ENCODE measurements around the gene C1orf226.
"Not testable (repeated sequence)": the region's sequence is repeated elsewhere in the genome, so short reads cannot be mapped to it uniquely, and the experiment has no call there.

C1orf226 gene

DNA sequence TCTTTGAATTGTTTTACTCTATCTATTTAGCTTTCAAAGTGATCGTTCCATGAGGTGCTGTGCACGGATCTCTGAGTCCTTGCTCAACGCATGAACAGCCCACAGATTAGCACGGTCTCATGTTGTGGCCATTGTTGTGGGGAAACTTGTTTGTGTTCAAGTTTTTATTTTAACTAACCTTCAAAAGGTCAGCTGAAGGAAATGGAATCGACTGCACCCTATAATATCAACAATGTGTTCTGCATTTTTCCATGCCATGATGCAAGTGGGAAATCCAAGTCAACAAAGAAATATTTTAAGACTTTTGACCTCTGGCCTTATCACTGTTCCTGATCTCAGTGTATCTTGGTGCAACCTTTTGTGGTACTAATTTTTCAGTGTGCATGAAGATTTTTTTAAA lies 24.3 kb downstream of the C1orf226 start:
- Mint-ChIP-seq H3K36me3 (ENCODE audit: insufficient read depth) (peaks cover under 1% of the 10 kb centered on the region), H3K27ac (ENCODE audit: low read depth) (no peak overlapping the region), H3K27me3 (peaks cover 42% of the 10 kb centered on the region), H3K4me3 (no peak overlapping the region), H3K9me3 (no peaks in the 10 kb centered on the region), H3K4me1 (no peaks in the 10 kb centered on the region)
- no peak for ATAC-seq (replicated peaks; ENCODE audit: extremely low read depth, poor library complexity, severe bottlenecking)
- no peak for DNase-seq (ENCODE audit: low spot score in 2 of 2)

- H3K27ac Mint-ChIP-seq (ENCODE audit: low read depth), result no peak overlapping the region
- no peak overlapping the region for H3K4me3 Mint-ChIP-seq
- no peaks in the 10 kb centered on the region for H3K9me3 Mint-ChIP-seq
- peaks cover 44% of the 10 kb centered on the region for H3K27me3 Mint-ChIP-seq
- no peaks in the 10 kb centered on the region for H3K36me3 Mint-ChIP-seq (ENCODE audit: insufficient read depth)
- no peak for ATAC-seq (replicated peaks; ENCODE audit: extremely low read depth, poor library complexity, severe bottlenecking)
- H3K4me1 Mint-ChIP-seq, result no peaks in the 10 kb centered on the region
- no peak for DNase-seq (ENCODE audit: low spot score in 2 of 2)
These were observed 25.3 kb downstream of the C1orf226 start for GRCh38 chr1:162406811-162407210.

GRCh38 chr1:162407539-162407938 lies 26.0 kb downstream of the C1orf226 start:
- no peak for ATAC-seq (replicated peaks; ENCODE audit: extremely low read depth, poor library complexity, severe bottlenecking)
- H3K36me3 Mint-ChIP-seq (ENCODE audit: insufficient read depth), result no peaks in the 10 kb centered on the region

DNA sequence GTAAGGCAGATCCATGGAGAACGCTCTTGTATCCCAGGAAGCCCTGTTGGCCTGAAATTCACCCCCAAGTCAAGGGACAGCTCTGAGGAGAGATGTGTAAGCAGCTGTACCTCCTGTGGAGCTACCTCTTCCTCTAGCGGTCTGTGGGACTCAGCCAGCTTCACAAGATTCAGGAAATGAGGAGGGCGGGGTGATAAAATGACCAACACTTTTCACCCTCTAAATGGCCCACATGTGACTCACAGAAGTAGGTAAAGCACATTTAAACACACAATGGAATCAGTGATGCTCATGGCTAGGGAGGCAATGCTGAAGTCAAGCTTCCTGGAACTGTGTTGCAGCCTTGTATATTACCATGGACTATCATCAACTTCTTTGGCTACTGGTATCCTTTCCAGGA lies 30.5 kb downstream of the C1orf226 start, which contains the start of gene SH2D1B:
Gene SH2D1B, minus strand, starts transcription at position 135 of the 400 bp plus-strand sequence. Its CDS starts 120 bp downstream, at position 15.
- H3K4me3 Mint-ChIP-seq, result no peak within 1 kb of the TSS
- no peak within 1 kb of the TSS for H3K27ac Mint-ChIP-seq (ENCODE audit: low read depth)
- H3K9me3 Mint-ChIP-seq, result no peaks in the 10 kb centered on the region
- no peaks in the 10 kb centered on the region for H3K36me3 Mint-ChIP-seq (ENCODE audit: insufficient read depth)
- no peak for DNase-seq (ENCODE audit: low spot score in 2 of 2)
- peaks cover 60% of the 10 kb centered on the region for H3K27me3 Mint-ChIP-seq
- H3K4me1 Mint-ChIP-seq, result no peaks in the 10 kb centered on the region
- ATAC-seq (replicated peaks; ENCODE audit: extremely low read depth, poor library complexity, severe bottlenecking), result no peak

More at GRCh38 chr1:162407539-162407938, 26.0 kb downstream of the C1orf226 start:
- H3K27ac Mint-ChIP-seq (ENCODE audit: low read depth), result no peak overlapping the region
- no peaks in the 10 kb centered on the region for H3K4me1 Mint-ChIP-seq
- H3K27me3 Mint-ChIP-seq, result peaks cover 47% of the 10 kb centered on the region
- no peak overlapping the region for H3K4me3 Mint-ChIP-seq
- H3K9me3 Mint-ChIP-seq, result no peaks in the 10 kb centered on the region
- no peak for DNase-seq (ENCODE audit: low spot score in 2 of 2)

DNA sequence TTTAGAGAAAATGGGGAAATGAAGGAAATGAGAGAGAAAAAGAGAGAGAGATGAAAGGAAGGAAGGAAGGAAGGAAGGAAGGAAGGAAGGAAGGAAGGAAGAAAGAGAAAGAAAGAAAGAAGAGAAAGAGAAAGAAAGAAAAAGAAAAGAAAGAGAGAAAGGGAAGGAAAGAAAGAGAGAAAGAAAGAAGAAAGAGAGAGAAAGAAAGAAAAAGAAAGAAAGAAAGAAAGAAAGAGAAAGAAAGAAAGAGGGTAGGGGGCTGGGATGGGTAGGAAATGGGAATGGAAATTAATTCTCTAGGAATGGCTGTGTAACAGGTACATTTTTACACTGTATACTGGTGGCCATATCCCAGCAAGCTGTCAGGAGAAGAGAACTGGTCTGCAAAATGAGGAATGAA lies 34.7 kb downstream of the C1orf226 start:
- no peak for DNase-seq (ENCODE audit: low spot score in 2 of 2)
- no peaks in the 10 kb centered on the region for H3K36me3 Mint-ChIP-seq (ENCODE audit: insufficient read depth)
- H3K9me3 Mint-ChIP-seq, result no peaks in the 10 kb centered on the region
- H3K4me1 Mint-ChIP-seq, result no peaks in the 10 kb centered on the region
- H3K27me3 Mint-ChIP-seq, result peaks cover 75% of the 10 kb centered on the region
- no peak overlapping the region for H3K4me3 Mint-ChIP-seq
- no peak for ATAC-seq (replicated peaks; ENCODE audit: extremely low read depth, poor library complexity, severe bottlenecking)
- H3K27ac Mint-ChIP-seq (ENCODE audit: low read depth), result no peak overlapping the region

DNA sequence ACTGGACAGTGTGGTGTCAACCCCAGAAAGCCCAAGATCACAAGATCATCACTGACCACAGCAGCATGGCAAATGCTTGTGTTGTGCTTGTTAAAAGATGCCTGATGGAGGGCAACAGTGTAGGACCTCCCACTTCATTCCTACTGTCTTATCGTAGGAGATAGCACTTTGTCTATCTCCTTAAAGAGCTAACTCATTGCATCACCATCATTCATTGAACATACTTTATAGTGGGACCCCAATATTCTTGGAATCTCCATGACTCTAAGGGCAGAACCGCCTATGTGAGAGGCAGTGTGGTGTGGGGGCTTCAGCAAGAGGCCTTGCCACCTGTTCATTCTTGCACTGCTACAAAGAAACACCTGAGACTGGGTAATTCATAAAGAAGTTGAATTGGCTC lies 35.4 kb downstream of the C1orf226 start:
- Mint-ChIP-seq H3K36me3 (ENCODE audit: insufficient read depth) (no peaks in the 10 kb centered on the region), H3K27ac (ENCODE audit: low read depth) (no peak overlapping the region), H3K9me3 (no peaks in the 10 kb centered on the region), H3K4me3 (no peak overlapping the region), H3K4me1 (no peaks in the 10 kb centered on the region), H3K27me3 (peaks cover 75% of the 10 kb centered on the region)
- DNase-seq (ENCODE audit: low spot score in 2 of 2) (no peak), ATAC-seq (replicated peaks; ENCODE audit: extremely low read depth, poor library complexity, severe bottlenecking) (no peak)

- no peaks in the 10 kb centered on the region for H3K4me1 Mint-ChIP-seq
- H3K27me3 Mint-ChIP-seq, result peaks cover 75% of the 10 kb centered on the region
- no peak for DNase-seq (ENCODE audit: low spot score in 2 of 2)
- H3K9me3 Mint-ChIP-seq, result no peaks in the 10 kb centered on the region
- no peak for ATAC-seq (replicated peaks; ENCODE audit: extremely low read depth, poor library complexity, severe bottlenecking)
- no peak overlapping the region for H3K27ac Mint-ChIP-seq (ENCODE audit: low read depth)
- H3K4me3 Mint-ChIP-seq, result no peak overlapping the region
- no peaks in the 10 kb centered on the region for H3K36me3 Mint-ChIP-seq (ENCODE audit: insufficient read depth)
These were observed 36.1 kb downstream of the C1orf226 start for GRCh38 chr1:162417650-162418049.

GRCh38 chr1:162418584-162418983 lies 37.1 kb downstream of the C1orf226 start:
- not testable (repeated sequence) for DNase-seq (ENCODE audit: low spot score in 2 of 2); H3K27ac Mint-ChIP-seq (ENCODE audit: low read depth); H3K4me3 Mint-ChIP-seq; H3K9me3 Mint-ChIP-seq; ATAC-seq (replicated peaks; ENCODE audit: extremely low read depth, poor library complexity, severe bottlenecking); H3K4me1 Mint-ChIP-seq; H3K36me3 Mint-ChIP-seq (ENCODE audit: insufficient read depth)
- peaks cover 78% of the 10 kb centered on the region for H3K27me3 Mint-ChIP-seq

DNA sequence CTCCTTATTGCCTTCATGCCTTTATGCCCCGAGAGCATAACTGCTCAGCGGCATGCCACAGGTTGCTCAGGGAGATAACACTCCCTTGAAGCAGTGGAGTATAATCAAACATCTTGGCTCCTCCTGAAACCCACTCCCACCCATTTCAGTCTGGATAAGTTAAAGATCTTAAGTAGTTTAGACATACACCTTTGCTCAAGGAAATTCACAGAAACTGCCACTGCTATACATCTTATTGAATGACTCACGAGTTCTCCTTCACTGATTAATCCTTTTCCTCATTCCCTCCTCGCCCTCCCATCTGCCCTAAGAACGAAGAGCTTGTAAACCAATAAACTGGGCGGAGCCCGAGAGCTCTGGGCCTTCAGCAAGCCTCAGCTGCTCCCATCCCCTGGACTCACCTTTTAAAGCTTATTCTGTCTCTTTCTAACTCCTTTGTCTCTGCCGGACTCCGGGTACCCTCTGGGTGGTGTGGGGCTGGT lies 38.0 kb downstream of the C1orf226 start:
- ATAC-seq (replicated peaks; ENCODE audit: extremely low read depth, poor library complexity, severe bottlenecking); H3K27ac Mint-ChIP-seq (ENCODE audit: low read depth); H3K9me3 Mint-ChIP-seq; H3K4me3 Mint-ChIP-seq; H3K4me1 Mint-ChIP-seq; H3K36me3 Mint-ChIP-seq (ENCODE audit: insufficient read depth); DNase-seq (ENCODE audit: low spot score in 2 of 2): not testable (repeated sequence)
- H3K27me3 Mint-ChIP-seq, result peaks cover 85% of the 10 kb centered on the region

- H3K4me1 Mint-ChIP-seq, result no peaks in the 10 kb centered on the region
- H3K27ac Mint-ChIP-seq (ENCODE audit: low read depth), result peak overlapping the region; percentile 50
- H3K4me3 Mint-ChIP-seq, result no peak overlapping the region
- H3K36me3 Mint-ChIP-seq (ENCODE audit: insufficient read depth), result no peaks in the 10 kb centered on the region
- DNase-seq (ENCODE audit: low spot score in 2 of 2), result no peak
- peaks cover 89% of the 10 kb centered on the region for H3K27me3 Mint-ChIP-seq
- no peak for ATAC-seq (replicated peaks; ENCODE audit: extremely low read depth, poor library complexity, severe bottlenecking)
- H3K9me3 Mint-ChIP-seq, result no peaks in the 10 kb centered on the region
These were observed 38.6 kb downstream of the C1orf226 start for GRCh38 chr1:162420120-162420519.

DNA sequence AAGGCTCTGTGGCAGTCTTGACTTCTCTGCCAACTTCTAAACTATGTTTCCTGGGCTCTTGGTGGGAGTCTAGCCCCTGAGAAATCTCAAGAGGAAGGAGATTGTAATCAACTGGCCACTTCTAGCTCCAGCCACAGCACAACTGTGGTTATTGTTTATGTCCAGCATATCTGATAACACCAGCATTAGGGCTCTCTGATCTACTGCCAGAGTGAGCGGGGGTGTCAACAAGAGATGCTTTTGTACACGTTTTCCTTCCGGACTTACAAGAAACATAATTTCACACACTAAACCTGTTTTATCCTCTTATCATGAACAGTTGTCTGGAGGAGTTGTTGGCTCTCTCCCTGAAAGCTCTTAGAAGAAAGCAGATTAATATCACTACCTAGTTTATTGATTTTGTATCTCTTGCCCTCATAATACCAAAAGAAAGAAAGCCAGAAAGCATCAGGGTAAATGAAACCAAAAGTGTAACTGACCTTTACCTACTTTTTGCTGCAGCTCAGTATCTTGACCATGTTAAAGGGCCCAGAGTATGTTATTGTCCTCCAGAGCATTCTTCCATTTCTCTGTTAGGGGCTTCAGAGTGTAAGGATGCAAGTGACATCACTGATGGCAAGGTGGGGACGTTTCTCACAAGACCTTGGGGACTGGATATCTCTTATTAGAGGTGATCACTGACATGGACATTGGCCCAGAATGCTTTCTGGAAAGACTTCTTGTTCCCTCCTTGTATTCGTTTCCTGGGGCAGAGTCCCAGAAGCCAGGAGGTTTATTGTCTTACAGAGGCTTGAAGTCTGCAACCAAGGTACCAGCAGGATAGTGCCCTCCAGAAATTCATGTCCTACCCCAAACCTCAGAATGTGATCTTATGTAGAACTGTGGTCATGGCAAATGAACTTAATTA lies 40.0 kb downstream of the C1orf226 start:
- no peak overlapping the region for H3K27ac Mint-ChIP-seq (ENCODE audit: low read depth)
- H3K27me3 Mint-ChIP-seq, result peaks cover 89% of the 10 kb centered on the region
- DNase-seq (ENCODE audit: low spot score in 2 of 2), result no peak
- H3K4me3 Mint-ChIP-seq, result no peak overlapping the region
- no peaks in the 10 kb centered on the region for H3K36me3 Mint-ChIP-seq (ENCODE audit: insufficient read depth)
- no peaks in the 10 kb centered on the region for H3K4me1 Mint-ChIP-seq
- no peaks in the 10 kb centered on the region for H3K9me3 Mint-ChIP-seq
- no peak for ATAC-seq (replicated peaks; ENCODE audit: extremely low read depth, poor library complexity, severe bottlenecking)

- H3K4me3 Mint-ChIP-seq, result no peak overlapping the region
- ATAC-seq (replicated peaks; ENCODE audit: extremely low read depth, poor library complexity, severe bottlenecking), result no peak
- H3K27ac Mint-ChIP-seq (ENCODE audit: low read depth), result no peak overlapping the region
- no peaks in the 10 kb centered on the region for H3K36me3 Mint-ChIP-seq (ENCODE audit: insufficient read depth)
- DNase-seq (ENCODE audit: low spot score in 2 of 2), result no peak
- H3K27me3 Mint-ChIP-seq, result peaks cover 76% of the 10 kb centered on the region
- H3K9me3 Mint-ChIP-seq, result no peaks in the 10 kb centered on the region
- H3K4me1 Mint-ChIP-seq, result no peaks in the 10 kb centered on the region
These were observed 41.3 kb downstream of the C1orf226 start for GRCh38 chr1:162422662-162423375.

GRCh38 chr1:162430583-162430982 lies 49.1 kb downstream of the C1orf226 start:
- Mint-ChIP-seq H3K9me3 (no peaks in the 10 kb centered on the region), H3K36me3 (ENCODE audit: insufficient read depth) (no peaks in the 10 kb centered on the region), H3K27ac (ENCODE audit: low read depth) (no peak overlapping the region), H3K27me3 (peaks cover 9% of the 10 kb centered on the region), H3K4me1 (no peaks in the 10 kb centered on the region), H3K4me3 (no peak overlapping the region)
- DNase-seq (ENCODE audit: low spot score in 2 of 2), result no peak
- ATAC-seq (replicated peaks; ENCODE audit: extremely low read depth, poor library complexity, severe bottlenecking), result no peak
